ENCODE measurements around the gene SIX2. TPM values are rescaled to one million over a fixed set of nuclear protein-coding genes. Genes with fewer than 3 reads are reported as not detected.

SIX2 gene
- total RNA-seq, 1 experiment from 2014 or later = 0.51 TPM

DNA sequence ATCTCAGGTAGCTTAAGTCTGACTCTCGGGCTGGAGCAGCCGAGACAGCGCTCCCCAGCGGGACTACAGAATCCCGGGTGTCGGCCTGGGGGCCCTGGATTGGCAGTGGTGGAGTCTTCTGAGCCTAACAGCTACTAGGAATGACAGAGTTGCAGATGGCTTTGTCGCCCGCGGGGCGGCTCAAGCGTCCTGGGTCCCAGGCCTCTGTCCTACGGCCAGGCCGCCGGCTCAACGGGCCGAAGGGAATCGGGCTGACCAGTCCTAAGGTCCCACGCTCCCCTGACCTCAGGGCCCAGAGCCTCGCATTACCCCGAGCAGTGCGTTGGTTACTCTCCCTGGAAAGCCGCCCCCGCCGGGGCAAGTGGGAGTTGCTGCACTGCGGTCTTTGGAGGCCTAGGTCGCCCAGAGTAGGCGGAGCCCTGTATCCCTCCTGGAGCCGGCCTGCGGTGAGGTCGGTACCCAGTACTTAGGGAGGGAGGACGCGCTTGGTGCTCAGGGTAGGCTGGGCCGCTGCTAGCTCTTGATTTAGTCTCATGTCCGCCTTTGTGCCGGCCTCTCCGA lies 8.8 kb downstream of the SIX2 start:
- ChIA-PET POLR2A (no interaction called here), CTCF (no interaction called here)
- ATAC-seq = 0 out of 2 replicates have a peak, but pooled peaks have one; percentile 20
- BruUV-seq (replicated peaks) = no TSS peak
- no peaks in the 10 kb centered on the region for H3K36me3 ChIP-seq (ENCODE audit: control insufficient read depth, insufficient read depth, low read length)
- intact Hi-C loops (cut with micrococcal nuclease; ENCODE audit: unreplicated experiment) (no loop called here), in situ Hi-C loops (cut with HindIII; ENCODE audit: low pct_unique_long_range_greater_than_20kb, low sequenced_read_pairs) (no loop called here)
- TF ChIP-seq TCF7L2 (IDR thresholded peaks at IDR 0.05; ENCODE audit: low read depth, low read length) (no peak), POLR2AphosphoS5 (IDR thresholded peaks at IDR 0.05; ENCODE audit: low read depth, low read length) (no peak)
- H3K27me3 ChIP-seq (ENCODE audit: control insufficient read depth, insufficient read depth, low read length) = peaks cover 17% of the 10 kb centered on the region
- no peaks in the 10 kb centered on the region for H3K4me1 ChIP-seq (ENCODE audit: control insufficient read depth, insufficient read depth, low read length)
- no peak for DNase-seq (ENCODE audit: low read depth, low spot score)
- H3K4me3 ChIP-seq (ENCODE audit: low read depth in 2 of 2, low read length in 2 of 2) = no peak overlapping the region
- H3K27ac ChIP-seq (ENCODE audit: low read length) = no peak overlapping the region
- no peaks in the 10 kb centered on the region for H3K9me3 ChIP-seq (ENCODE audit: control insufficient read depth, insufficient read depth, low read depth, low read length)

DNA sequence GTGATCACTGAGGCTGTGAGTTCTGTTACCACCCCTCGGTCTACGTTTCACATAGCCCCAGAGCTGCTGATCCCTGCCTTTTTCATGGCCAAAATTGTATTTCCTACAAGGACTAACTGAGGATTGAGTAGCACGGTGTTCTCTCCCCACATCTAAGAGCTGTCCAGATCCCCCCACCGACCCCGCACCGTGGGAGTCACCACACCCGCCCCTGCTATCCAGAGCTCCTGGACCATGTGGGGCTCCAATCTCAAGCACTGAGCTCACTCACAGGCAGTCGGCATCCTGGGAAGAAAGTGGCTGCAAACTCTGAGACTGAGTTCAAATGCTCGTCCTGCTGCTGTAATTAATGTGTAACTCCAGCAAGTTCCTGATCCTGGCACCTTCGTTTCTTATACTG lies 9.7 kb downstream of the SIX2 start:
- TF ChIP-seq TCF7L2 (IDR thresholded peaks at IDR 0.05; ENCODE audit: low read depth, low read length) (no peak), SIN3A (IDR thresholded peaks at IDR 0.05; ENCODE audit: borderline replicate concordance, insufficient read depth, low read depth, low read length) (no peak), POLR2AphosphoS5 (IDR thresholded peaks at IDR 0.05; ENCODE audit: low read depth, low read length) (no peak)
- TF ChIP-seq, protein P1, sequence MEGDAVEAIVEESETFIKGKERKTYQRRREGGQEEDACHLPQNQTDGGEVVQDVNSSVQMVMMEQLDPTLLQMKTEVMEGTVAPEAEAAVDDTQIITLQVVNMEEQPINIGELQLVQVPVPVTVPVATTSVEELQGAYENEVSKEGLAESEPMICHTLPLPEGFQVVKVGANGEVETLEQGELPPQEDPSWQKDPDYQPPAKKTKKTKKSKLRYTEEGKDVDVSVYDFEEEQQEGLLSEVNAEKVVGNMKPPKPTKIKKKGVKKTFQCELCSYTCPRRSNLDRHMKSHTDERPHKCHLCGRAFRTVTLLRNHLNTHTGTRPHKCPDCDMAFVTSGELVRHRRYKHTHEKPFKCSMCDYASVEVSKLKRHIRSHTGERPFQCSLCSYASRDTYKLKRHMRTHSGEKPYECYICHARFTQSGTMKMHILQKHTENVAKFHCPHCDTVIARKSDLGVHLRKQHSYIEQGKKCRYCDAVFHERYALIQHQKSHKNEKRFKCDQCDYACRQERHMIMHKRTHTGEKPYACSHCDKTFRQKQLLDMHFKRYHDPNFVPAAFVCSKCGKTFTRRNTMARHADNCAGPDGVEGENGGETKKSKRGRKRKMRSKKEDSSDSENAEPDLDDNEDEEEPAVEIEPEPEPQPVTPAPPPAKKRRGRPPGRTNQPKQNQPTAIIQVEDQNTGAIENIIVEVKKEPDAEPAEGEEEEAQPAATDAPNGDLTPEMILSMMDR (IDR thresholded peaks at IDR 0.05) = no peak
- TF ChIP-seq, protein P2, sequence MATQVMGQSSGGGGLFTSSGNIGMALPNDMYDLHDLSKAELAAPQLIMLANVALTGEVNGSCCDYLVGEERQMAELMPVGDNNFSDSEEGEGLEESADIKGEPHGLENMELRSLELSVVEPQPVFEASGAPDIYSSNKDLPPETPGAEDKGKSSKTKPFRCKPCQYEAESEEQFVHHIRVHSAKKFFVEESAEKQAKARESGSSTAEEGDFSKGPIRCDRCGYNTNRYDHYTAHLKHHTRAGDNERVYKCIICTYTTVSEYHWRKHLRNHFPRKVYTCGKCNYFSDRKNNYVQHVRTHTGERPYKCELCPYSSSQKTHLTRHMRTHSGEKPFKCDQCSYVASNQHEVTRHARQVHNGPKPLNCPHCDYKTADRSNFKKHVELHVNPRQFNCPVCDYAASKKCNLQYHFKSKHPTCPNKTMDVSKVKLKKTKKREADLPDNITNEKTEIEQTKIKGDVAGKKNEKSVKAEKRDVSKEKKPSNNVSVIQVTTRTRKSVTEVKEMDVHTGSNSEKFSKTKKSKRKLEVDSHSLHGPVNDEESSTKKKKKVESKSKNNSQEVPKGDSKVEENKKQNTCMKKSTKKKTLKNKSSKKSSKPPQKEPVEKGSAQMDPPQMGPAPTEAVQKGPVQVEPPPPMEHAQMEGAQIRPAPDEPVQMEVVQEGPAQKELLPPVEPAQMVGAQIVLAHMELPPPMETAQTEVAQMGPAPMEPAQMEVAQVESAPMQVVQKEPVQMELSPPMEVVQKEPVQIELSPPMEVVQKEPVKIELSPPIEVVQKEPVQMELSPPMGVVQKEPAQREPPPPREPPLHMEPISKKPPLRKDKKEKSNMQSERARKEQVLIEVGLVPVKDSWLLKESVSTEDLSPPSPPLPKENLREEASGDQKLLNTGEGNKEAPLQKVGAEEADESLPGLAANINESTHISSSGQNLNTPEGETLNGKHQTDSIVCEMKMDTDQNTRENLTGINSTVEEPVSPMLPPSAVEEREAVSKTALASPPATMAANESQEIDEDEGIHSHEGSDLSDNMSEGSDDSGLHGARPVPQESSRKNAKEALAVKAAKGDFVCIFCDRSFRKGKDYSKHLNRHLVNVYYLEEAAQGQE (IDR thresholded peaks at IDR 0.05; ENCODE audit: insufficient read depth in 1 of 2, low read depth in 2 of 2, low read length in 1 of 2) = no peak
- BruUV-seq (replicated peaks) = no TSS peak
- in situ Hi-C loops (cut with HindIII; ENCODE audit: low pct_unique_long_range_greater_than_20kb, low sequenced_read_pairs) = no loop called here

DNA sequence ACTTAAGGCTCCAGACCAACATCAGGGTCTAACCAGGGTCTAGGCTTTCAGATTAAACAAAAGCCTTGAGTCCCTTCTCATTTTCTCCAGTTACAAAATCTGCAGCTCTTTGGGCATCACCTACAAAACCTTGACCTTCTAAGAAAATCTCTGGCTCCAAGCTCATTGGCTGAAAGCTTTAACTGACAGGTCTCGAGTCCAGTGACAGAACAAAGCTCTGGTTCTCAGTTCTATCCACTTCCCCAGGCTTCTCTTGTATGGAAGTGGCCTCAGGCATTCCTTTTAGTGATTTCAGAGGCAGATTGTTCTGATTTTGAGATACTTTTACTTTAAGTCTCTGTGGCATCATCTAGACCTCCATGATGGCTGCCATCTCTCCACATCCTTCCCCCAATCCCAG lies 11.3 kb downstream of the SIX2 start:
- Histone ChIP-seq H3K27me3 (ENCODE audit: control insufficient read depth, insufficient read depth, low read length) (peaks cover 28% of the 10 kb centered on the region), H3K36me3 (ENCODE audit: control insufficient read depth, insufficient read depth, low read length) (no peaks in the 10 kb centered on the region), H3K27ac (ENCODE audit: low read length) (no peak overlapping the region), H3K9me3 (ENCODE audit: control insufficient read depth, insufficient read depth, low read depth, low read length) (no peaks in the 10 kb centered on the region), H3K4me3 (ENCODE audit: low read depth in 2 of 2, low read length in 2 of 2) (no peak overlapping the region), H3K4me1 (ENCODE audit: control insufficient read depth, insufficient read depth, low read length) (no peaks in the 10 kb centered on the region)
- POLR2A ChIA-PET = no interaction called here
- TF ChIP-seq, protein P2 (IDR thresholded peaks at IDR 0.05; ENCODE audit: insufficient read depth in 1 of 2, low read depth in 2 of 2, low read length in 1 of 2) = no peak
- no peak for TF ChIP-seq SIN3A (IDR thresholded peaks at IDR 0.05; ENCODE audit: borderline replicate concordance, insufficient read depth, low read depth, low read length)
- TF ChIP-seq POLR2AphosphoS5 (IDR thresholded peaks at IDR 0.05; ENCODE audit: low read depth, low read length) = no peak
- TF ChIP-seq TCF7L2 (IDR thresholded peaks at IDR 0.05; ENCODE audit: low read depth, low read length) = no peak
- TF ChIP-seq, protein P1 (IDR thresholded peaks at IDR 0.05) = no peak
- no TSS peak for BruUV-seq (replicated peaks)
- DNase-seq (ENCODE audit: low read depth, low spot score) = no peak
- ATAC-seq = no peak
- in situ Hi-C loops (cut with HindIII; ENCODE audit: low pct_unique_long_range_greater_than_20kb, low sequenced_read_pairs) (no loop called here), intact Hi-C loops (cut with micrococcal nuclease; ENCODE audit: unreplicated experiment) (no loop called here)
- CTCF ChIA-PET = no interaction called here

More for the DNA sequence above, 9.7 kb downstream of the SIX2 start:
- DNase-seq (ENCODE audit: low read depth, low spot score) (no peak), ATAC-seq (no peak)
- ChIA-PET CTCF (no interaction called here), POLR2A (no interaction called here)
- no peak overlapping the region for H3K4me3 ChIP-seq (ENCODE audit: low read depth in 2 of 2, low read length in 2 of 2)
- intact Hi-C loops (cut with micrococcal nuclease; ENCODE audit: unreplicated experiment) = no loop called here
- no peaks in the 10 kb centered on the region for H3K9me3 ChIP-seq (ENCODE audit: control insufficient read depth, insufficient read depth, low read depth, low read length)
- H3K4me1 ChIP-seq (ENCODE audit: control insufficient read depth, insufficient read depth, low read length) = no peaks in the 10 kb centered on the region
- H3K27me3 ChIP-seq (ENCODE audit: control insufficient read depth, insufficient read depth, low read length) = peaks cover 21% of the 10 kb centered on the region
- H3K36me3 ChIP-seq (ENCODE audit: control insufficient read depth, insufficient read depth, low read length) = no peaks in the 10 kb centered on the region
- H3K27ac ChIP-seq (ENCODE audit: low read length) = no peak overlapping the region
